ENCODE results near the gene KIAA0930.
"Not testable (repeated sequence)": the region's sequence is repeated elsewhere in the genome, so short reads cannot be mapped to it uniquely, and the experiment has no call there.

KIAA0930 gene

GRCh38 chr22:45262931-45263462 lies 22.3 kb upstream of the KIAA0930 start:
- DNase-seq (ENCODE audit: low spot score) = no peak

GRCh38 chr22:45262195-45262930 lies 21.7 kb upstream of the KIAA0930 start:
- DNase-seq (ENCODE audit: low spot score) = no peak

DNA sequence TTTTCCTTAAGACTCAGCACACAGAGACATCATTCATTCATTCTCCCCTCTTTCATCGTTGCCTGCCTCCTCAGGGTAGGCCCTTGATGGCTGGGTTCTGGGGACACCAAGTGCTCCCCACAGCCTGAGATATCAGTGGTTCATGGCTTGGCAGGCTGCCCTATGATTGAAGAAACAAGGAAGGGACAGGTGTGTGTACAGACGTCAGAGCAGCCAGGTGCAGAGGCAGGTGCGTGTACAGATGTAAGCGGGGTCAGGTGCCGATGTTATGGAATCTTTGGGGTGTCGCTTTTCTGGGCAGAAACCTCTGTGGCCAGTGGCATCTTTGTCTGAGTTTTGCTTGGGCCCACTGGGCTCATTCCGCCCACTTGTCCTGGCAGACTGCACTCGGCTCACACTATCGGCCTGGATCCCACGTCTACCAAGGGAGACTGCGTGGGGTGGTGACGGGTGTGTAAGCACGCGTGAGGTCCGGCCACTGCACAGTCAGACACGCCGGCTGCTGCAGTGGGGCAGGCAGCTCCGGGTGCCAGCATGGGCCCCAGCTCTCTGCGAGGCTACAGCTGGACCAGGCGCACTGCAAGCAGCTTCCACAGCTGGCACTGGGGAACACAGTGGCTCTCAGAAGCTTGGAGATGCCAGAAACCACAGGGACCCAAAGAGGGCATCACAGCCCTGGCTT lies 20.9 kb upstream of the KIAA0930 start:
- DNase-seq (ENCODE audit: low spot score) = no peak

GRCh38 chr22:45260395-45260759 lies 19.7 kb upstream of the KIAA0930 start:
- DNase-seq (ENCODE audit: low spot score) = not testable (repeated sequence)

- no peak for DNase-seq (ENCODE audit: low spot score)
Observed at GRCh38 chr22:45259754-45260394, 19.2 kb upstream of the KIAA0930 start.

DNA sequence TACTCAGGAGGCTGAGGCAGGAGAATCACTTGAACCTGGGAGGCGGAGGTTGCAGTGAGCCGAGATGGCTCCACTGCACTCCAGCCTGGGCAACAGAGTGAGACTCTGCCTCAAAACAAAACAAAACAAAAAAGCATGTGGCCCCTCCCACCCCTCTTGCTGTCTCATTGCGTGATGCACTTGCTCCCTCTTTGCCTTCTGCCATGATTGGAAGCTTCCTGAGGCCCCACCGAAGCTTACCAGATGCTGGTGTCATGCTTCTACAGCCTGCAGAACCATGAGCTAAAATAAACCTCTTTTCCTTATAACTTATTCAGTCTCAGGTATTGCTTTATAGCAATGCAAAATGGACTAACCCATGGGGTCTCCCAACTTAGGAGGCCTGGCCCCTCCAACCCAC lies 17.2 kb upstream of the KIAA0930 start:
- DNase-seq (ENCODE audit: low spot score) = not testable (repeated sequence)

DNA sequence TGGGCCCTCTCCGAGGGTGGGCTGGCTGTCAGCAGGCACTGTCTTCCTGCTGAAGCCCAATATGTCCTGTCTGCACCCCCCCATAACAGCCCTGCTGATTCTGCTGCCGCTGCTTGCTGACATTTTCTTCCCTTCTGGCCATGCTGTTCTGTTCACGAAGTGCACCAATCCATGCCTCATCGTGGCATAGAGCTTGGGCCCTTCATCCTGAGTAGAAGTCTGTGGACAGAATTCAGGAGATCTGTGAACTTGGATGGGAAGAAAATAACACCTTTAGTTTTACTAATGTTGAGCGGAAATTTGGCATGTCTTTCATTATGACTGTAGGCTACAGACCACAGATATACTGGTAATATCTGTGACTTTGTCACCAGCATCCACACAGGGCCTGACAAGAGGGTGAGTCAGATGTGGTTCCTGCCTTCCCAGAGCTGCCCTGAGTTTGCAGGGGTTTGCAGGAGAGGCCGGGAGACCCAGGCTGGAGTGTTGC lies 14.1 kb upstream of the KIAA0930 start:
- DNase-seq (ENCODE audit: low spot score) = no peak

DNA sequence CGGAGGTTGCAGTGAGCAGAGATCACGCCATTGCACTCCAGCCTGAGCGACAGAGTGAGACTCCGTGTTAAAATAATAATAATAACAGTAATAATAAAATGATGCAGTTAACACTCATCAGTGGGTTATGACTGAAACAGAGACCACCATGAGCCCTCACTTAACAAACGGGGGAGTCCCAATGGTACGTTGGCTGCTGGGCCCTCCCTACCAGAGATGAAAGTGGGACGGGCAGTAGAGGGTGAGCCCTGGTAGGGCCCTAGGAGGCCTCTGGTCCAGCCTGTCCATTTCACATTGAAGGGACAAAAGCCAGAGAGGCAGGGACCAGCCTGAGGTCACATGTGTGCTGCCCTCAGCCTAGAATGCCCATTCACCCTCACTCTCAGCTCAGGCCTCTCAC lies 13.7 kb upstream of the KIAA0930 start:
- no peak for DNase-seq (ENCODE audit: low spot score)

DNA sequence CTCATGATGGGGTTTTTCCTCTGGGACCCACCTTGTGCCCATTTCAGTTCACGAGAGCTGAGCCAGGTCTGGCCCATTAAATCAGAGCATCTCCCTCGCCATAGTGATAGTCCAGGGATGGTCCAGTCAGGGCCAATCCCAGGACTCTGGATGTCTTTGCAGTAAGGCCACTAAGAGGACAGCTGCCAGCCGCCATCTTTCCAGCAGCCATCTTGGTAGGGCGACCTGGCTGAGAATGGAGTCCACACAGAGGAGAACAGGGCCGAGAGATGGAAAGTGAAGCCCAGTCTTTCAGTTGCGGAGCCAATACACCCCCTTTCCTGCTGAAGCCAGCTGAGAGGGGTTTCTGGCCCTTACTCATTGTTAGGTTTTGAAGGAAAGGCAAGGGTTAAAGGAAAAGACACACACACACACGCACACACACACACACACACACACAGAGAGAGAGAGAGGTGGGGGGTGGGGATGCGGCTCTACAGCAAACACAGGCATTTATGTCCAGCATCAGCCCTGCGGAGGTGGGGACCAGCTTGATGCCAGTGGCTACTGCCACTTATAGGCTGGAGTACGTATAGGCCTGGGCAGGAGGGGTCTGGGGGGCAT lies 12.4 kb upstream of the KIAA0930 start:
- no peak for DNase-seq (ENCODE audit: low spot score)

DNA sequence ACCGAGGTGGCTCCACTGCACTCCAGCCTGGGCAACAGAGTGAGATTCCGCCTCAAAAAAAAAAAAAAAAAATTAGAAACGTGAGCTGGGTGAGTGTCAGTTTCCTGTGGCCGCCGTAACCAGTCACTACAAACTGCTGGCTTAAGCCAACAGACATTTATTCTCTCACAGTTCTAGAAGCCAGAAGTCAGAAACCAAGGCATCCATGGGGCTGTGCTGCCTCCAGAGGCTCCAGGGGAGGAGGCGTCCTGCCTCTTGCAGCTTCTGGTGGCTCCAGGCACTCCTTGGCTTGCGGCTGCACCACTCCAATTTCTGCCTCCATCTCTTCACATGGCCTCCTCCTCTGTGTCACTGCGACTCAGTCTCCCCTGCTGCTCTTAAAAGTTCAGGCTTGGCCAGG lies 11.1 kb upstream of the KIAA0930 start:
- DNase-seq (ENCODE audit: low spot score) = no peak

DNA sequence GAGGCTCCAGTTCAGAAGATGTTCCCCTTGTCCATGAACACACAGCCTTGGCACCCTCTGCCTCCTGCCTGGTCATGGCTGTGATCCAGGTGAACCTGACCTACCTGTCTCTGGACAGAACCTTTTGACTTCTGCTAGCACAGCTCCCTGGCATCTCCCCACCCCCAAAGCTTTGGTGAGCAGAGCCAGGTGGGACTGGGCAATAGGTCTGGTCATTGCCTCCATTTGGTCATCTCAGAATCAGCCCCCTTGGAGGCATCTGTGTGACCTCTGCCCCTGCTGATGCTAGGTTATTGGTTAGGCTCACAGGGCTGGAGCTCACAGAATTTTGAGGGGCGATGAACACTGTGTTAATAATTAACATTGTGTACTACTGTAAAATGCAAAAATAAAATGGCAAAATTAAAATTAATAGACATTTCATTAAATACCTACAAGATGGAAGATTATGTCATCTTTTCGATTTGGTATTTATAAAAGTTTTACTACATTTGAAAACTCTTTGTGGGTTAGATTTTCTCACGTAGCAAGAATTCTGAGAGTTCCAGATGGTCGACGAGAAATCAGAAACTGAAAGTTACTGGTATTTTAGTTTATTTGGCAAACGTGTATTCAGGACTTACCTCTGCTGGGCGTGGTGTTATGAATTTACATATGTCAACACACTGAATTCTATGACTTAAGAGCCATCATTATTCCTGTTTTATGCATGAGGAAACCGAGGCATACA lies 8.3 kb upstream of the KIAA0930 start:
- no peak for DNase-seq (ENCODE audit: low spot score)

- DNase-seq (ENCODE audit: low spot score) = peak; percentile 86
Observed at GRCh38 chr22:45246060-45246985, 5.6 kb upstream of the KIAA0930 start.

DNA sequence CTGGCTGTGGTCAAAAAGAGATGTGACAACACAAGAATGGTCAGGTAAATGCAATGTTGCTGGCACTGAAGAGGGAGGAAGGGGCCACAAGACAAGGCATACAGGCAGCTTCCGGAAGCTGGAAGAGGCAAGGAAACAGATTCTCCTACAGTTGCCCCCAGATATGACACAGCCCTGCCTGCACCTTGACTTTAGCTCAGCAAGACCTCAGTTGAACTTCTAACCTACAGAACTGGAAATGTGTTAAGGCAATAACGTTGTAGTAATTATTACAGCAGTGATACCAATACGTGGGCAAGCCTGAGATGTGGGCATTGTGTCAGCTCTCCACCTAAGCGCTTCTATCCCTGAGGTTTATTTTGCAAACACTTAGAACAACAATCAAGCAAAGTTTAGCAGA lies 4.2 kb upstream of the KIAA0930 start:
- DNase-seq (ENCODE audit: low spot score) = no peak

- DNase-seq (ENCODE audit: low spot score) = no peak
Observed at GRCh38 chr22:45242778-45243191, 2.1 kb upstream of the KIAA0930 start.

- DNase-seq (ENCODE audit: low spot score) = no peak
Observed at GRCh38 chr22:45240104-45240809, 437 bp downstream of the KIAA0930 start.

DNA sequence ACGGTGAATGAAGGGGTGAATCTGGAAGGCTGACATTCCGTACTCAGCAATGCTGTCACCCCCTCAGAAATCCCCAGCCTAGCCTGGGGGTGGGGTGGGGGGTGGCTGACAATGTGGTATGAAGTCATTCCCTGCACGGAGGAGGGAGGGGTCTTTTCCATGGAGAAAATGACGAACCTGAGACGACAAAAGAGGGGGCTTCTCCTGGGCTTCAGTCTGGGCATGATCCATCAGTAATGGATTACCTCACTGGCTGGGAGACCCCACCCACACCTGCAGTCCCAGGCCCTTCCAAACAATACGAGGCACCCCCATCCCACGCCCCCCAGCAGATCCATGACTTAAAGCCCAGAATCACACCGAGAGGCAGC lies 1.0 kb downstream of the KIAA0930 start:
- no peak for DNase-seq (ENCODE audit: low spot score)

- no peak for DNase-seq (ENCODE audit: low spot score)
Observed at GRCh38 chr22:45238957-45239680, 1.6 kb downstream of the KIAA0930 start.

DNA sequence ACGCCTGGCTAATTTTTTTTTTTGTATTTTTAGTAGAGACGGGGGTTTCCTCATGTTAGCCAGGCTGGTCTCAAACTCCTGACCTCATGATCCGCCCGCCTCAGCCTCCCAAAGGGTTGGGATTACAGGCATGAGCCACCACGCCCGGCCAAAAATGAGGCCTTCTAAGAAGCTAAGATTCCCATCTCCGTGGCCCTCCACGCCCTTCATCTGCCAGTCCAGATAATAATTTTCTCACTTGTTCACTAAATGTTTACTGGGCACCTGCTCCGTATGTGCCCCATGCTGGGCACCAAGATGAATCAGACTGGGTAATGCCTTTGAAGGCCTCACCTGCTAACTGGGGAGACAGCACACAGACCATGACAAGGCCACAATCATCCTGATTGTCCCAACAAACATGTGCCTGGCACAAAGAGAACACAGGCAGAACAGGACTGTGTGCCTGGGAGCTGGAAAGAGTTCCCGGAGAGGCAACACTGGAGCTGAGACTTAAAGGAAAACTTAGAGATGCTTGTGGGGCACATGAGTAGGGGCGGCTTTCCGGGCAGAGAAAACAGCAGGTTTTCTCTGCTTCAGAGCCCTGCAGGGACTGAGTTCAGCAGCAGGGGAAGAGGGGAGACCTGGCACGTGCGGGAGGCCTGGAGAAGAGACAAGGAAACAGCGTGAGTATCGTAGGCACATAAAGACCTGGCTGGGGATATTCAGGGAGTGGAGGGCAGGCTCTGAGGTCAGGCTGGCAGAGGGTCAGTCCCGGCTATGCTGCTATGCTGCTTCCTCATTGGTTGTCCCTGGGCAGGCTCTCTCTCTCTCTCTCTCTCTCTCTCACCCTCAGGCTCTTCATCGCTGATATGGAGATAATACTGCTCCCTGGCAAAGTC lies 2.4 kb downstream of the KIAA0930 start:
- DNase-seq (ENCODE audit: low spot score) = no peak
